Measurements from ENCODE around the gene VPS16. TPM values are rescaled to one million over a fixed set of nuclear protein-coding genes. Genes with fewer than 3 reads are reported as not detected.

Gene VPS16
- total RNA-seq, 2 experiments from 2014 or later = 39.0 to 42.0 TPM

DNA sequence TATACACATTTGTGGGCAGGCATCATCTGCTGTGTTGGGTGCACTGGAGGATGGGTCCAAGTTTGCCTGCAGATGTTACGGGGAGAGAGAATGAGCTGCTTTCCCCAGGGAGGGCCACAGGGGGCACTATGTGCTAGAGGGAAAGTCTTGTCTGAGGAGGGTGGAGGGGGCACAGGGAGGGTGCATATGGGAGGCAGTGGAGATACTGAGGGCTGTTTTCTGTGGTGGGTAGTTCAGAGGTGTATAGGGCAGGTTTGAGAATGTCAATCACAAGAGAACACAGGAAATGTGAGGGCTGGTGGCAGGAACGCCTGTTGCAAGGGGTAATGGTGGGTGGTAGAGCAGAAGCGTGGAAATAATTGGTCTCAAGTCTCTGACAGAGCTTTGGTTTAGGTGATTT, 25.1 kb downstream of the VPS16 start:
- no peak for DNase-seq
- H3K4me3 Mint-ChIP-seq = no peak overlapping the region
- peaks cover 22% of the 10 kb centered on the region for H3K36me3 Mint-ChIP-seq (ENCODE audit: low read depth)
- H3K9me3 Mint-ChIP-seq = no peaks in the 10 kb centered on the region
- peak overlapping the region; percentile 19 for H3K27ac Mint-ChIP-seq
- H3K4me1 Mint-ChIP-seq (ENCODE audit: low read depth) = peaks cover 29% of the 10 kb centered on the region
- intact Hi-C loops (cut with micrococcal nuclease) = no loop called here
- CTCF ChIA-PET = no interaction called here
- H3K27me3 Mint-ChIP-seq (ENCODE audit: low read depth) = no peaks in the 10 kb centered on the region

DNA sequence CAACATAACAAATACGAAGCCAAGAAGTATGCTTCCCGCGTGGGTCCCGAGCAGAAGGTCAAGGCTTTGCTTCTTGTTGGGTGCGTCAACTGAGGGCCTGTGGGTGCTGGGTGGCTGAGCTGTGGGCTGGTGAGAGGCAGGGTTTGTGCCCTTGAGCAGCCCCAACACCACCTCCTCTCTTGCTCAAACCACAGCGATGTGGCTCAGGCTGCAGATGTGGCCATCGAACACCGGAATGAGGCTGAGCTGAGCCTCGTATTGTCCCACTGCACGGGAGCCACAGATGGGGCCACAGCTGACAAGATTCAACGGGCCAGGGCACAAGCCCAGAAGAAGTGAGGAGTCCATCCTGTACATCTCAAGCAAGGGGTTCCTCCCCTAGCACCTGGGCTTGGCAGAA, 25.7 kb downstream of the VPS16 start:
- H3K4me3 Mint-ChIP-seq = no peak overlapping the region
- no peak for DNase-seq
- H3K27me3 Mint-ChIP-seq (ENCODE audit: low read depth) = no peaks in the 10 kb centered on the region
- H3K4me1 Mint-ChIP-seq (ENCODE audit: low read depth) = peaks cover 34% of the 10 kb centered on the region
- no peak overlapping the region for H3K27ac Mint-ChIP-seq
- CTCF ChIA-PET = interaction anchor here (0.5 to 0.7 kb wide), 3 partner anchors 94 to 209 kb away, joined by 4 read pairs; no protein-coding TSS in a partner anchor
- peaks cover 18% of the 10 kb centered on the region for H3K36me3 Mint-ChIP-seq (ENCODE audit: low read depth)
- H3K9me3 Mint-ChIP-seq = no peaks in the 10 kb centered on the region
- intact Hi-C loops (cut with micrococcal nuclease) = no loop called here

DNA sequence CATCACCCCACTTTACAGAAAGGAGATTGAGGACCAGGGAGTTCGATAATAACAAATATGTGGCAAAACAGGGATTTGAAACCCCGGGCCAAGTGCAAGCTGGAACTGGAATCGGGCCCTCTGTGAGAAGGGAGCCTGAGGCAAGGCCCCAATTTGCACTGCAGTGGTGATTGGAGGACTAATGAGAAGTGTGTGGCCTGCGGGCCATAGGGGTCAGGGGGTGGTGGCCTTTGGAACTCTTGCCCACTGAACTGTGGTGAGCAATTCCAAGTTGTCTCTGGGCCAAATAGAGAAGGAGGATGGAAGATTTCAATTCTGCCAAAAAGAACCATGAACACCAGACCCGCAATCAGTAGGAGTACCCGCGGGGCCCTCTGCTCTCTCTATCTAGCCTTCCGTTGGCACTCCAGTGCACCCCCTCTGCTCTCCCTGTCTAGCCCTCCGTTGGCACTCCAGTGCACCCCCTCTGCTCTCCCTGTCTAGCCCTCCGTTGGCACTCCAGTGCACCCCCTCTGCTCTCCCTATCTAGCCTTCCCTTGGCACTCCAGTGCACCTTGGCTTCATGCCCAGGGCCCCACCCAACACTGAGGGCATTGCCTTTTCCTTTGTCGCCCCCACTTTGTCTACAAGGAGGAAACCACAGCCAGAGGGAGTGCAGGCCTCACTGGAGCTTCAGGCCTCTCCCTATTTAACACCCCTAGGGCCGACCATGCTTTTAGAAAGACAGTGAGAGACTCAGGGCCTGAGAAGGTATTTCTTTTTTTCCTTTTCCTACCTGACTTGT, 26.7 kb downstream of the VPS16 start:
- Mint-ChIP-seq H3K36me3 (ENCODE audit: low read depth) (peaks cover 13% of the 10 kb centered on the region), H3K27ac (no peak overlapping the region), H3K9me3 (no peaks in the 10 kb centered on the region), H3K4me1 (ENCODE audit: low read depth) (peaks cover 40% of the 10 kb centered on the region), H3K4me3 (no peak overlapping the region), H3K27me3 (ENCODE audit: low read depth) (no peaks in the 10 kb centered on the region)
- CTCF ChIA-PET = interaction anchor here (1.2 kb wide), 1 partner anchor 134 kb away, joined by 3 read pairs; no protein-coding TSS in a partner anchor
- DNase-seq = no peak
- intact Hi-C loops (cut with micrococcal nuclease) = no loop called here

DNA sequence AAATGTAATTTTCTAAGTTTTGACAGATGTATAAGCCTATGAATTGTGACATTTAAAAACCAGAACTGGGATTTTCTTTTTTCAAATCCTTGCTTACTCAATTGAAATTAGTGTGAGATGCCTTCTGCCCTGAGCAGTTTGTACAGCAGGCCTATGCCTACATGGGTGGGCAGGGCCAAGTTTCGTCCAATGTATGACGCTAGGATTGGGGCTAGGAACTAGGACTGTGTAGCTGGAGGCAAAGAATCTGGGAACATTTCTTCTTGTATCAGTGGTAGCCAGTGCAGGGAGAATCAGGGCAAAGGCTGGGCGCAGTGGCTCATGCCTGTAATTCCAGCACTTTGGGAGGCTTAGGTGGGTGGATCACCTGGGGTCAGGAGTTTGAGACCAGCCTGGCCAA, 28.8 kb downstream of the VPS16 start:
- intact Hi-C loops (cut with micrococcal nuclease) = no loop called here
- H3K36me3 Mint-ChIP-seq (ENCODE audit: low read depth) = peaks cover 11% of the 10 kb centered on the region
- H3K27me3 Mint-ChIP-seq (ENCODE audit: low read depth) = no peaks in the 10 kb centered on the region
- DNase-seq = no peak
- peaks cover 44% of the 10 kb centered on the region for H3K4me1 Mint-ChIP-seq (ENCODE audit: low read depth)
- no peak overlapping the region for H3K4me3 Mint-ChIP-seq
- CTCF ChIA-PET = interaction anchor here (1.4 kb wide), 1 partner anchor 131 kb away, joined by 4 read pairs; no protein-coding TSS in a partner anchor
- H3K9me3 Mint-ChIP-seq = no peaks in the 10 kb centered on the region
- no peak overlapping the region for H3K27ac Mint-ChIP-seq

DNA sequence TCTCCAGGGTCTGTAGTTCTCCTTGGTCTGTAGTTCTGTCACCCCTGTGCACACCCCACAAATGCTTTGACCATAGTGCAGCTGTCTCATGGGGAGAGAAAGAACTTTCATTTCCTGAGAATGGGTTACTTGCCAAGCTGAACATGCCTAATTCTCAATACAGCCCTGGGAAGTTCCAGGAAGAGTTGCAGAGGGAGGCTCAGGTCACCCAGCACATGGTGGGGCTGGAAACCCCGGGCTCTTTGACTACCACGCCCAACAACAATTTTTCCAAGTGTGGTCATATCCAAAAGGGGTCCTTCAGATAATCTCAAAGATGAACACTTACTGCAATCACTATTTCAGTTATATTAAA, 30.5 kb downstream of the VPS16 start:
- Mint-ChIP-seq H3K4me1 (ENCODE audit: low read depth) (peaks cover 50% of the 10 kb centered on the region), H3K27ac (no peak overlapping the region), H3K27me3 (ENCODE audit: low read depth) (no peaks in the 10 kb centered on the region), H3K9me3 (no peaks in the 10 kb centered on the region), H3K36me3 (ENCODE audit: low read depth) (peaks cover 3% of the 10 kb centered on the region), H3K4me3 (no peak overlapping the region)
- CTCF ChIA-PET = interaction anchor here (1.7 kb wide), 1 partner anchor 19 kb away, joined by 4 read pairs; no protein-coding TSS in a partner anchor
- intact Hi-C loops (cut with micrococcal nuclease) = loop anchor here (5.0 kb wide), 2 partner anchors 286 to 331 kb away; partner anchors contain the start of genes DDRGK1, FASTKD5 and UBOX5
- DNase-seq = no peak

DNA sequence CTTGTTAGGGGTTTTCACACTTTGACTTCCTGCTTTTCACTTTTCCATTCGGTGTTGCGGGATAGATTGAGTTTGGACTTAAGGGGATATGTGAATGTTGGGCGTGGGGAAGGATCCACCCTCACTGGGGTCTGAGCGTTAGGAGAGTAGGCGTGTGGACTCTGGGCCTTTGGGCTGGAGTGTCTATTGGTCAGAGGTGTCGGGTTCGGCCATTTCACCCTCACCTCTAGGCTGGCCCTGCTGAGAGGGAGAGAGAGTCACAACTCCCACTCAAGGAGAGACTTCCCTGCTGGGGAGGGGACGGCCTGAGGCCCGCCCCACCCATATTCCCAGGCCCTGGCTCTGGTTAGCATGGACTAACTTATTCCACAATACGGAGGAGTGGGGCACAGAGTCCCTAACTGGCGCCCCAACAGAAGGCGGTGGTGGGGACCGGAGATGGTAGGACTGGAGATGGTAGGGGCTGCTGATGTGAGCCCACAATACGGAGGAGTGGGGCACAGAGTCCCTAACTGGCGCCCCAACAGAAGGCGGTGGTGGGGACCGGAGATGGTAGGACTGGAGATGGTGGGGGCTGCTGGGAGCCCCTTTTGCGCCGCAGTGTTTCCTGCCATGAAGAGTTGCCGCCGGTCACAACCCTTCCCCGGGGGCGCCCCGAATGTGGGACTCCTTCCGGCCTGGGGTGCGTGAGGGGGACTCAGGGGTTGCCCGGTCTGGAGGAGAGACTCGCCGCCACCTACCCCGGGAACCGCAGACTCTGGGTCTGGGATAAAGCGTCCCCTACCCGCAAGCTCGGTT, 31.3 kb downstream of the VPS16 start:
- Mint-ChIP-seq H3K27ac (no peak overlapping the region), H3K4me1 (ENCODE audit: low read depth) (peaks cover 54% of the 10 kb centered on the region), H3K9me3 (no peaks in the 10 kb centered on the region), H3K27me3 (ENCODE audit: low read depth) (no peaks in the 10 kb centered on the region), H3K4me3 (peak overlapping the region; percentile 89), H3K36me3 (ENCODE audit: low read depth) (peaks cover 5% of the 10 kb centered on the region)
- peak; percentile 49 for DNase-seq
- intact Hi-C loops (cut with micrococcal nuclease) = loop anchor here (1.0 to 5.0 kb wide), 4 partner anchors 129 to 941 kb away; partner anchors contain the start of genes DDRGK1, FASTKD5 and UBOX5
- CTCF ChIA-PET = interaction anchor here (1.0 to 1.7 kb wide), 3 partner anchors 20 to 129 kb away, joined by 3 to 6 read pairs (median 4); no protein-coding TSS in a partner anchor

DNA sequence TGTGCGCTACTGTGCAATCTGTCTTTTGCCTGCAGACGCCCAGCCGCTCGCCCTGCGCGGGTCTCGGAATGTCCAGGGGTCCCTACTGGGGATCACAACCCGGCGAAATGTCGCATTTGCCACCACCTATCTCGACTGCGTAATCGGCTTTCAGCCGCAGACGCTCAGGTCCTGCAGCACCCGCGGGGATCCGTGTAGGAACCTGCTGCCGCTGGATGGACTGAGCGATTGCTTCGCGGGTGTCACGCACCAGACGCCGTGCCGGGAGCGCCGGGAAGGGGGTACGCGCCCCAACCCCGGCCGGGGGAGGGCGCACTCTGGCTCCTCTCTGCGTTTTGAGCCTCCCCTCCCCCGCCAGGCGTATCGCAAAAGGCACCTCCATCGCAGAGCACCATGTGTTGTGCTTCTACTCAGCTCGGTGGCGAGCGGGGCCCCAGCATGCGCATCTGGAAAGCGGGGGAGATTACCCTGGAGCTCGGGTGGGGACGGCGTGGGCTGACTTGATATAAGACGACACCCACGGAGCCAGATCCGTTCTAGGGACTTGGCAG, 32.0 kb downstream of the VPS16 start:
- DNase-seq = peak; percentile 89
- Mint-ChIP-seq H3K4me3 (peak overlapping the region; percentile 89), H3K4me1 (ENCODE audit: low read depth) (peaks cover 51% of the 10 kb centered on the region), H3K36me3 (ENCODE audit: low read depth) (peaks cover 7% of the 10 kb centered on the region), H3K27me3 (ENCODE audit: low read depth) (no peaks in the 10 kb centered on the region), H3K9me3 (no peaks in the 10 kb centered on the region), H3K27ac (peak overlapping the region; percentile 88)
- CTCF ChIA-PET = interaction anchor here (1.0 to 1.5 kb wide), 3 partner anchors 34 to 129 kb away, joined by 3 to 6 read pairs (median 4); no protein-coding TSS in a partner anchor
- intact Hi-C loops (cut with micrococcal nuclease) = loop anchor here (1.0 to 5.0 kb wide), 9 partner anchors 27 to 940 kb away; partner anchors contain the start of genes DDRGK1, FASTKD5, MRPS26 and PCED1A

DNA sequence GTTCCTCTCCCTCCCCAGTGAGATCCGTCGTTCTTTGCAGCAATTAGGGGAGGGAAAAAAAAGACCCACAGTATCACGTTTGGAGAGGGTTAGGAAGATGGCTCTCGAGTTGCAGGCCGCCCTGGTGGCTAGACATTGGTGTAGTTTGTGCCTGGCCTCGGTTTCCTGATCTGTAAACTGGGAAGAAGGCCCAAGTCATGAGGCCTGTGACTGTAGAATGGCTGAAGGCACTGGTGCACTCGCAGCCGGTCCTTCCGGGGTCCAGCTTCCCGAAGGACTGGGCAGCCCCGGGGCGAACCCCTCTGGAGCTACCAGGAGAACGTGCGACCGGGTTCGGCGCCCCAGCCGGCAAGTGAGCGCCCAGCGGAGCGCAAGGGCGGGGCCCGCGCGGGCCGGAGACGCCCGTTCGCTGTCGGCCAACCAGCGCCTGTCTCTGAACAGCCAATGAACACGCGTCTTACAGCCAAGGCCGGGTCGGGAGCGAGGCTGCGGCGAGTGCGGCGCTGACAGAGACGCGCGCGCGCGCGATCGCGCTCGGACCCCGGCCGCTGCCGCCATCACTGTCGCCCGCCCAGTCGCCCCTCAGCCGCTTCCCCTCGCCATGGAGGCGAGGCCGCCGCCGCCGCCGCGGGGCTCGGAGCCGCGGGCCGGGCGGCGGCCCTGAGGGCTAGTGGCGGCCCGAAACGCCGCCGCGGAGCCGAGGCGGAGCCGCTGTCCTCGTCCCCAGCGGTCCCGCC, 32.6 kb downstream of the VPS16 start, which contains the start of gene PTPRA:
Gene PTPRA, plus strand, starts transcription at position 472 of the 737 bp plus-strand sequence. CDS start 90,797 bp downstream, outside the sequence.
- CTCF ChIA-PET = interaction anchor here (1.0 to 1.5 kb wide), 3 partner anchors 35 to 128 kb away, joined by 3 to 6 read pairs (median 4); no protein-coding TSS in a partner anchor
- no peaks in the 10 kb centered on the region for H3K27me3 Mint-ChIP-seq (ENCODE audit: low read depth)
- peak within 1 kb of the TSS; percentile 88 for H3K27ac Mint-ChIP-seq
- DNase-seq = peak; percentile 95
- H3K4me3 Mint-ChIP-seq = peak within 1 kb of the TSS; percentile 89
- H3K9me3 Mint-ChIP-seq = no peaks in the 10 kb centered on the region
- H3K36me3 Mint-ChIP-seq (ENCODE audit: low read depth) = peaks cover 7% of the 10 kb centered on the region
- intact Hi-C loops (cut with micrococcal nuclease) = loop anchor here (1.0 to 5.0 kb wide), 8 partner anchors 26 to 940 kb away; partner anchors contain the start of genes DDRGK1, FASTKD5, MRPS26 and PCED1A
- H3K4me1 Mint-ChIP-seq (ENCODE audit: low read depth) = peaks cover 46% of the 10 kb centered on the region

DNA sequence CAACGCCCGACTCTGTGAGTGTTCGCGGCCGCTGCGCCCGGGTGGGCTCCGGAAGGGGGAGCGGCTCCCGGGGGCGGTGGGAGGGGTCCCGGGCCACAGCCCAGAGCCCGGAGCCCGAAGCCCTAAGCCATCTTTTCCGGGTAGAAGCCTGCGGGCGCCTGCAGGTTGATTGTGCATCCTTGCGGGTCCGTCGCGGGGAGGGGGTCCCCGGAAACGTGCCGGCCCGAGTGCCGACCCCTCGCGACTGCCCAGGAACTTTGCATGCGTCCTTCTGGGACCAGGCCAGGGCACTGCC, 33.1 kb downstream of the VPS16 start:
- peaks cover 10% of the 10 kb centered on the region for H3K36me3 Mint-ChIP-seq (ENCODE audit: low read depth)
- peak overlapping the region; percentile 63 for H3K27ac Mint-ChIP-seq
- intact Hi-C loops (cut with micrococcal nuclease) = loop anchor here (1.0 to 5.0 kb wide), 9 partner anchors 15 to 939 kb away; partner anchors contain the start of genes DDRGK1, FASTKD5, MRPS26 and PCED1A
- CTCF ChIA-PET = interaction anchor here (1.0 kb wide), 1 partner anchor 111 kb away, joined by 4 read pairs; no protein-coding TSS in a partner anchor
- peaks cover 49% of the 10 kb centered on the region for H3K4me1 Mint-ChIP-seq (ENCODE audit: low read depth)
- peak overlapping the region; percentile 89 for H3K4me3 Mint-ChIP-seq
- no peaks in the 10 kb centered on the region for H3K27me3 Mint-ChIP-seq (ENCODE audit: low read depth)
- H3K9me3 Mint-ChIP-seq = no peaks in the 10 kb centered on the region
- DNase-seq = peak; percentile 50

DNA sequence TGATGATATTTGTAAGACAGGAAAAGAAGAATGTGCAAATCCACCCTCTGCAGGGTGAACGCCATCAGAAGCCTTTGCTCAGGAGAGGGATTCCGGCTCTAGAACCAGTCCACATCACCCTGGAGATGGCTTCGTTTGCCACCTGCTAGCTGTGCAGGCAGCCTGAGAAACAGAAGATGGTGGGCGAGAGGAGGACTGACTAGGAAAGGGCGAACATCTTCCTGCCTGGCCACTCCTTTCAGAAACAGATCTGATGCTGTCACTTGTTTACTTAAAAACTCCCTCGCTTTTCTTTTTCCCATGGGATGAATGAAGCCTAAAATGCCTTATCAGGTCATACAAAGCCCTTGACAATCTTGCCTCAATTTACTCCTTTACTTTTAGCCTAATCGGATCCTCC, 33.9 kb downstream of the VPS16 start:
- no peaks in the 10 kb centered on the region for H3K9me3 Mint-ChIP-seq
- peak overlapping the region; percentile 63 for H3K27ac Mint-ChIP-seq
- H3K4me1 Mint-ChIP-seq (ENCODE audit: low read depth) = peaks cover 52% of the 10 kb centered on the region
- DNase-seq = peak; percentile 53
- peaks cover 12% of the 10 kb centered on the region for H3K36me3 Mint-ChIP-seq (ENCODE audit: low read depth)
- peak overlapping the region; percentile 89 for H3K4me3 Mint-ChIP-seq
- CTCF ChIA-PET = interaction anchor here (0.6 kb wide), 1 partner anchor 43 kb away, joined by 3 read pairs; no protein-coding TSS in a partner anchor
- intact Hi-C loops (cut with micrococcal nuclease) = loop anchor here (2.0 to 5.0 kb wide), 3 partner anchors 14 to 328 kb away; partner anchors contain the start of genes DDRGK1, FASTKD5 and UBOX5
- H3K27me3 Mint-ChIP-seq (ENCODE audit: low read depth) = no peaks in the 10 kb centered on the region

DNA sequence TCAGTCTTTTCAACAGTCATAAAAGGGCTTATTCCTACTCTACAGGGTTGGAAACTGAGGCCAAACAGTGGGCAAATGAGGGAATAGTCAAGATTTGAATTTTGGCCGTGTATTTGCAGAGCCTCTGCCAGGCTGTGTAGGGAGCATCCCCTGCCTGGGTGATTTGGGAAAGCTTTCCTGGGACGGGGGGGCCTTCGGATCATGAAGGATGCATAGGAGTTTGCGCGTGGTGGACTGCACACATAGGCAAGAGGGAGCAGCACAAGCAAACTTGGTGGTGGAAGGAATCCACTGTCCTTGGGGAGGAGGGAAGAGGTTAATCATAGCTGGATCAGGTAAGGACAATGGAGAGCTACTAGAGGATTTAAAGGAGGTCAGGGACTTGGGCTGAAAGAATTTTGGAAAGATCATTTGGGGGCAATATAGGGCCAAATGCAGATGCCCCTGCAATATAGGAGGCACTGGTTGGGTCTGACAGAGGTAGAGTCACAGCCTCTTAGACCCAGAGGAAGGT, 35.2 kb downstream of the VPS16 start:
- H3K27ac Mint-ChIP-seq = no peak overlapping the region
- CTCF ChIA-PET = interaction anchor here (0.6 to 1.0 kb wide), 2 partner anchors 13 to 187 kb away, joined by 3 to 5 read pairs; no protein-coding TSS in a partner anchor
- DNase-seq = no peak
- no peaks in the 10 kb centered on the region for H3K9me3 Mint-ChIP-seq
- peaks cover 54% of the 10 kb centered on the region for H3K4me1 Mint-ChIP-seq (ENCODE audit: low read depth)
- no peak overlapping the region for H3K4me3 Mint-ChIP-seq
- intact Hi-C loops (cut with micrococcal nuclease) = loop anchor here (2.0 kb wide), 1 partner anchor 13 kb away; no protein-coding TSS in a partner anchor
- no peaks in the 10 kb centered on the region for H3K27me3 Mint-ChIP-seq (ENCODE audit: low read depth)
- peaks cover 12% of the 10 kb centered on the region for H3K36me3 Mint-ChIP-seq (ENCODE audit: low read depth)
